Measurements from ENCODE around the gene CD300LD. TPM values are rescaled to one million over a fixed set of nuclear protein-coding genes. Genes with fewer than 3 reads are reported as not detected.

Gene CD300LD
- total and polyA plus RNA-seq, 2 donors (not counting 1 experiment from before 2014, with no cell fraction given) = not detected

GRCh38 chr17:74550602-74551001 lies 41.5 kb downstream of the CD300LD start:
- no peak overlapping the region for H3K27ac ChIP-seq (ENCODE audit: insufficient read depth, low read length)
- H3K9me3 ChIP-seq (ENCODE audit: control insufficient read depth, insufficient read depth, low read depth, low read length) = no peaks in the 10 kb centered on the region
- no peaks in the 10 kb centered on the region for H3K36me3 ChIP-seq (ENCODE audit: control insufficient read depth, insufficient read depth, low read length)
- no peaks in the 10 kb centered on the region for H3K79me2 ChIP-seq (ENCODE audit: control insufficient read depth, insufficient read depth, low read length)
- H2AFZ ChIP-seq (ENCODE audit: low read length) = no peak overlapping the region
- H3K4me2 ChIP-seq (ENCODE audit: extremely low read depth, insufficient read depth, low read length) = no peak overlapping the region
- H4K20me1 ChIP-seq (ENCODE audit: control insufficient read depth, extremely low read depth, insufficient read depth, low read length) = no peaks in the 10 kb centered on the region
- no peak overlapping the region for H3K4me3 ChIP-seq (replicated peaks in 1 of 4; ENCODE audit: control extremely low read depth in 1 of 4, insufficient read depth in 1 of 4, low read depth in 3 of 4, low read length in 4 of 4)
- no peak for TF ChIP-seq EZH2 (IDR thresholded peaks at IDR 0.05; ENCODE audit: low read length, missing control alignments)
- no peak for TF ChIP-seq CTCF (conservative IDR thresholded peaks at IDR 0.05 in 1 of 2, IDR thresholded peaks at IDR 0.05 in 1 of 2; ENCODE audit: low read depth in 1 of 2, low read length in 2 of 2)
- H3K27me3 ChIP-seq (ENCODE audit: control insufficient read depth, insufficient read depth, low read length) = no peaks in the 10 kb centered on the region
- H3K4me1 ChIP-seq (ENCODE audit: control insufficient read depth, extremely low read depth, insufficient read depth, low read length) = no peaks in the 10 kb centered on the region
- no peak overlapping the region for H3K9ac ChIP-seq (ENCODE audit: insufficient read depth, low read length)
- DNase-seq (ENCODE audit: low read depth in 2 of 2) = no peak

GRCh38 chr17:74549343-74549742 lies 42.7 kb downstream of the CD300LD start:
- no peaks in the 10 kb centered on the region for H3K36me3 ChIP-seq (ENCODE audit: control insufficient read depth, insufficient read depth, low read length)
- H3K9ac ChIP-seq (ENCODE audit: insufficient read depth, low read length) = no peak overlapping the region
- H2AFZ ChIP-seq (ENCODE audit: low read length) = no peak overlapping the region
- no peaks in the 10 kb centered on the region for H3K9me3 ChIP-seq (ENCODE audit: control insufficient read depth, insufficient read depth, low read depth, low read length)
- no peaks in the 10 kb centered on the region for H3K27me3 ChIP-seq (ENCODE audit: control insufficient read depth, insufficient read depth, low read length)
- no peaks in the 10 kb centered on the region for H3K4me1 ChIP-seq (ENCODE audit: control insufficient read depth, extremely low read depth, insufficient read depth, low read length)
- TF ChIP-seq EZH2 (IDR thresholded peaks at IDR 0.05; ENCODE audit: low read length, missing control alignments) = no peak
- no peak for TF ChIP-seq CTCF (conservative IDR thresholded peaks at IDR 0.05 in 1 of 2, IDR thresholded peaks at IDR 0.05 in 1 of 2; ENCODE audit: low read depth in 1 of 2, low read length in 2 of 2)
- H4K20me1 ChIP-seq (ENCODE audit: control insufficient read depth, extremely low read depth, insufficient read depth, low read length) = no peaks in the 10 kb centered on the region
- no peak overlapping the region for H3K27ac ChIP-seq (ENCODE audit: insufficient read depth, low read length)
- H3K4me3 ChIP-seq (replicated peaks in 1 of 4; ENCODE audit: control extremely low read depth in 1 of 4, insufficient read depth in 1 of 4, low read depth in 3 of 4, low read length in 4 of 4) = no peak overlapping the region
- no peaks in the 10 kb centered on the region for H3K79me2 ChIP-seq (ENCODE audit: control insufficient read depth, insufficient read depth, low read length)
- H3K4me2 ChIP-seq (ENCODE audit: extremely low read depth, insufficient read depth, low read length) = no peak overlapping the region
- no peak for DNase-seq (ENCODE audit: low read depth in 2 of 2)

- H3K27me3 ChIP-seq (ENCODE audit: control insufficient read depth, insufficient read depth, low read length) = no peaks in the 10 kb centered on the region
- no peak overlapping the region for H3K27ac ChIP-seq (ENCODE audit: insufficient read depth, low read length)
- no peak for DNase-seq (ENCODE audit: low read depth in 2 of 2)
- H3K9ac ChIP-seq (ENCODE audit: insufficient read depth, low read length) = no peak overlapping the region
- no peaks in the 10 kb centered on the region for H3K4me1 ChIP-seq (ENCODE audit: control insufficient read depth, extremely low read depth, insufficient read depth, low read length)
- H3K9me3 ChIP-seq (ENCODE audit: control insufficient read depth, insufficient read depth, low read depth, low read length) = no peaks in the 10 kb centered on the region
- H3K4me3 ChIP-seq (replicated peaks in 1 of 4; ENCODE audit: control extremely low read depth in 1 of 4, insufficient read depth in 1 of 4, low read depth in 3 of 4, low read length in 4 of 4) = no peak overlapping the region
- no peaks in the 10 kb centered on the region for H3K36me3 ChIP-seq (ENCODE audit: control insufficient read depth, insufficient read depth, low read length)
- H3K4me2 ChIP-seq (ENCODE audit: extremely low read depth, insufficient read depth, low read length) = no peak overlapping the region
- H4K20me1 ChIP-seq (ENCODE audit: control insufficient read depth, extremely low read depth, insufficient read depth, low read length) = no peaks in the 10 kb centered on the region
- no peak for TF ChIP-seq EZH2 (IDR thresholded peaks at IDR 0.05; ENCODE audit: low read length, missing control alignments)
- no peak for TF ChIP-seq CTCF (conservative IDR thresholded peaks at IDR 0.05 in 1 of 2, IDR thresholded peaks at IDR 0.05 in 1 of 2; ENCODE audit: low read depth in 1 of 2, low read length in 2 of 2)
- H2AFZ ChIP-seq (ENCODE audit: low read length) = no peak overlapping the region
- no peaks in the 10 kb centered on the region for H3K79me2 ChIP-seq (ENCODE audit: control insufficient read depth, insufficient read depth, low read length)
Observed at GRCh38 chr17:74547736-74548135, 44.3 kb downstream of the CD300LD start.
